SU-DHL-6 (cell line): ENCODE measurements around the gene TPP1.

Source experiments
- CTCF ChIP-seq: fragments of 200-600 bp; sonication (generic); IDR thresholded peaks from one replicate; pipeline ENCODE4 v1.5.1; 2017; ENCODE audit warnings: antibody characterized with exemption, mild to moderate bottlenecking, low read length, moderate library complexity; ENCODE audit not compliant: insufficient read depth, poor library complexity, severe bottlenecking
- EZH2phosphoT487 ChIP-seq: fragments of 200-600 bp; sonication (generic), shearing (Covaris generic); conservative IDR thresholded peaks from 2 replicates; pipeline ENCODE4 v1.6.1; 2018; ENCODE audit warnings: mild to moderate bottlenecking, antibody characterized with exemption, low read length, moderate library complexity, mixed read lengths

- no peak for TF ChIP-seq CTCF
- no peak for TF ChIP-seq EZH2phosphoT487
Measured at GRCh38 chr11:6658647-6659046, 39.4 kb upstream of the TPP1 start.
